HG03571 (cell line): ENCODE data around the gene MFNG.

Source experiments
- ATAC-seq: cut with Tn5 transposase; IDR thresholded peaks from one replicate; pipeline ENCODE4 v1.9.1; 2021; ENCODE audit not compliant: unreplicated experiment

MFNG gene

DNA sequence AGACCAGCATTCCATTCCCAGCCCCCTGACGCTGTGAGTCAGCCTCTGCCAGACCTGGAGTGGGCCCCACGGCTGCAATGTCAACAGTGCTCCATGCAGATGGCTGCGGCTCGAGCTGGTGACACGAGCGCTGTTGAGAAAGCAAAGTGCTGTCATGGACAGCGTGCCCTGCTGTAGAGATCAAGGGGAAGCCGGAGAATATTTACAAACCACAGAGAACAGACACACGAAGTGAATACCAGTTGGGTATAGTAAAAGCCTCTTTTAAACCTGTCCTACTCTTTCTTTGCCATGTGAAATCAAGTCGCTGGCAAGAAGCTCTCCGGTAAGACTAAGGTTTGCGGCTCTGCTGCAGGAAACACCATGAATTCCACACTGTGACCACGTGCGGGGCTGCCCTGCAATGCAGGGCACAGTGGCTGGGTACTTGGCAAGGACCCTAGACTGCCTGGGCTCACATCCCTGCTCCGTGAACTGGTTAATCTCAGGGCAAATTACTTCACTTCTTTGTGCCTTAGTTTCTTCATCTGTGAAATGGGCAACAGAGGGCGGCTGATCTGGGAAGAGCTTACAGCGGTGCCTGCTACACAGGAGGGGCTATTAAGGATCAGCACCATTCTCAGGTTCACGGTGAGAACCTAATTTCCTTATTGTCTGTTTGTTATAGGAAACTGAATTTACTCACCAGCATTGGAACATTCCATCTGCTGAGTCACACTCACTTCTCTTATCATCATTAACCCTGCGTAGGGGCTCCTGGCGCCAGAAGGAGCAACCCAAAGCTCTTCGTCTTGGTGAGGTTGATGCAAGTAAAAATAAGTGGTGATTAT is 31.1 kb downstream of the MFNG start:
- no peak for ATAC-seq

- no peak for ATAC-seq
Observed at GRCh38 chr22:37453696-37454095, 32.5 kb downstream of the MFNG start.

DNA sequence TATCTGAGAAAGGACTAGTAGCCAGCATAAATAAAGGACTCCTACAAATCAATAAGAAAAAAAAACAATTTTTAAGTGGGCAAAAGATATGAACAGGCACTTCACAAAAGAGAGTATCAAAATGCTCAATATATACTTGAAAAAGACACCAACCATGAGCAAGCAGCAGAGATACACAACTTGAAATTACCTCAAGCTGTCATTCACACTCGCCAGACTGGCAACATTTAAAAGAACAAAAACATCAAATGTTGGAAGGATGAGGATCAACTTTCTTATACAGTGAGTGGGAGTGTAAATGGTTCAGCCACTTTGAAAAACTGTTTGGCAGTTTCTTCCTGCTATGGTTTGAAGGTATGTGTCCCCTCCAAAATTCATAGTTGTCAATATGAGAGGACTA is 35.0 kb downstream of the MFNG start:
- ATAC-seq = no peak

DNA sequence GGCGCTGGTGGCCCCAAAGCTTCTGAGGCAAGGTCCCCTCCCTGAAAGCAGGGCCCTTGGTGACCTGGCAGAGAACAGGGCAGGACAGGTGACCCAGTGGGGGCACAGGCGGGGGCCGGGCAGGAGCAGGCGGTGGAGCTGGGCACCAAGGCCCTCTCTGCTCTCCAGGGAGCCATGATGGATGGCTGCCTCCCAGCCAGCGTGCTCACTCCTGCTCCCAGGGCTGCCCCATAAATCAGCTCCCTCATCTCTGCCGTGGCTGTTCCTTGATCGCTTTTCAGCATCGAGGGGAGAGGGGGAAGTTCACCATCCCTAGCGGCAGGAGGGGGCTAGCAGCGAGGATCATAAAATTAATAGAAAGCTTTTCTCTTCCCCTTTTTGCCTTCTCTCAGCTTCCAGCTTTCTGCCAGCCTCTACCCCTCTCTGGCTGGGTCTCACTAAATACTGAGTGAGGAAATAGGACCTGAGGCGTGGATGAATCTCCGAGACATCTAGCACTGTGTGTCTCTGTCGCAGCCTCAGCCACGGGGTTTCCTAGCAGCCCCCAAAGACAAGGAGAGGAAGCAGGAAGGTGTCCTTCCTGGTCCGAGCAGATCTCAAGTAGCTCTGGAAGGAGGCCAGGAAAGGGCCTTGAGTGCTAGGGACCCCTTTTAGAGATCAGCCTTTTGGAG is 36.7 kb downstream of the MFNG start:
- no peak for ATAC-seq

DNA sequence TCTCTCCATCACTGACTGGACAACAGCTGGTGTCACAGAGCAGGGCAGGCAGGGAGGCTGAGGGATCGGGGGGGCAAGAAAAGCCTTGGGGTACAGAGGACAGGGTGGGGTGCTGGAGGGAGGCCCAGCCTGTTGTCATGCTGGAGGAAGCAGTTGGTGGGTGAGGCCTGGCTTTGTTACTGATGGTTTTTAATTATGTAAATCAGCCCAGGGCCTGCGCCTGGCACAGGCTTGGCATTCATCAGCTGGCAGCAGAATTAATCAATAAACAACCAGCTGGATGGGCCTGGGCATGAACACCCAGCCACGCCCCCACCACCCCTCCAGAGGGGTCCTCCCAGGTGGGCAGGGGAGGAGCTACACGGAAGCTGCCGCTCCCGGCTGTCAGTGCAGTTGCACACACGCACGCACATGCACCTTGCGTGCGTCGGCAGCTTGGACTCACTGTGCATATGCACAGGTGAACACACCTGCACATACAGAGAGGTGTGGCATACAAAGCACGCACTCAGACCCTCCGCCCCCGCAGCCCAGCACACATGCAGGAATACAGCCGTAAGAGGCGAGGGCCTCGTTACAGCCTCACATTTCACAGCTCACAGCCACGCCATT is 37.6 kb downstream of the MFNG start:
- ATAC-seq = no peak

DNA sequence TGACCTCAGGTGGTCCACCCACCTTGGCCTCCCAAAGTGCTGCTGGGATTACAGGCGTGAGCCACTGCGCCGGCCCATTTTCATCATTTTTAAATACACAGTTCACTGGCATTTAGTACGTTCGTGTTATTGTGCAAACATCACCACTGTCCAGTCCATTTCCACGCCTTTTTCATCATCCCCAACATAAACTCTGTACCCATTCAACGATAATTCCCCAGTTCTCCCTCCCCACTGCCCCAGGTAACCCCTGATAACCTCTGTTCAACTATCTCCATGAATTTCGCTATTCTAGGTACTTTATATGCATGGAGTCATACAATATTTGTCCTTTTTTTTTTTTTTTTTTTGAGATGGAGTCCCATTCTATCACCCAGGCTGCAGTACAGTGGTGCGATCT is 40.7 kb downstream of the MFNG start:
- ATAC-seq = no peak

DNA sequence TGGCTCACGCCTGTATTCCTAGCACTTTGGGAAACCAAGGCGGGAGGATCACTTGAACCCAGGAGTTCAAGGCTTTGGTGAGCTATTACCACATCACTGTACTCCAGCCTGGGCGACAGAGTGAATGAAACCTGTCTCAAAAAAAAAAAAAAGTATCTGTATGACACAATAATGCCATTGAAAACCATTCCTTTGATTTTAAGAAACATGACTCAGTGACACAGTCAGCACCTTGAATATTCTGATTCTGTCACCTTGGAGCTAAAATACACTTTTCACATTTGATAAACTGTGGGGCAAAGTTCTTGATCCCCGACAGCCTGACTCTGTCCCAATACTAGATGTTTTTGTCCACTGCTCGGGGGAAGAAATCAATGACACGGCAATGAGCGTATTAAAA is 42.2 kb downstream of the MFNG start:
- ATAC-seq = no peak

DNA sequence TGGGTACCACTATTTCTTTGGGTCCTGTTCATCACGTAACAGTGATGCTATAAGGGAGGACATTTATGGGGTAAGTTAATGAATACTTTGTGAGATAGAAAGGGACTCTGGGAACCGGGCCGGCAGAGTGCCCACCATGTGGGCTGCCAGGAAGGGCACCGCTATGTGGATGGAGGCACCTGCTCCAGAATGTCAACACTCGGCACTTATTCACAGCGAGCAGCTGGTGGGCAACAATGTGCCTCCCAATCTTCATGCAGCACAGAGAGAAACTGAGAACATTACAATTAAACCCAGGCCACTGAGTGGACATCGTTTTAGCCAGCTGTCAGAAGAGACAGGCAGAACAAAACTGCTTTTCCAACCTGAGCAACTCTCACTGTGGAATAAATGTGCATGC is 43.1 kb downstream of the MFNG start:
- no peak for ATAC-seq

GRCh38 chr22:37442537-37442936 is 43.6 kb downstream of the MFNG start:
- no peak for ATAC-seq

- no peak for ATAC-seq
Observed at GRCh38 chr22:37442135-37442534, 44.0 kb downstream of the MFNG start.

- no peak for ATAC-seq
Observed at GRCh38 chr22:37440875-37441274, 45.3 kb downstream of the MFNG start.

DNA sequence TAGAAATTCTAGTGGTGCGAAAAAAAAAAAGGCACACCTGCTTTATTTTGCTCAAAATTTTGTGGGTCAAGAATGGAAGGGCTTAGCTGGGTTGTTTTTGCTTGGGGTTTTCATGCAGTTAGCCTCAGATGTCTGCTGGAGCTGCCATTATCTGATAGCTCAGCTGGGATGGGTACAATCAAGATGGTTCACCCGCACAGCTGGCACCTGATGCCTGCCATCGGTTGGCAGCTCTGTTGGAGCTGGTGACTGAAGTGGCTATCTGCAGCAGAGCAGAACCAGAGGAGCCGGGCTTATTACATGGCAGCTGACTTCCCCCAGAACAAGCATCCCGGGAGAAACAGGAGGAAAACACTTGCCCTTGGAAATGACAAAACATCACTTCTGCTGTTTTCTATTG is 46.8 kb downstream of the MFNG start:
- no peak for ATAC-seq

GRCh38 chr22:37435970-37436603 is 50.1 kb downstream of the MFNG start:
- no peak for ATAC-seq

DNA sequence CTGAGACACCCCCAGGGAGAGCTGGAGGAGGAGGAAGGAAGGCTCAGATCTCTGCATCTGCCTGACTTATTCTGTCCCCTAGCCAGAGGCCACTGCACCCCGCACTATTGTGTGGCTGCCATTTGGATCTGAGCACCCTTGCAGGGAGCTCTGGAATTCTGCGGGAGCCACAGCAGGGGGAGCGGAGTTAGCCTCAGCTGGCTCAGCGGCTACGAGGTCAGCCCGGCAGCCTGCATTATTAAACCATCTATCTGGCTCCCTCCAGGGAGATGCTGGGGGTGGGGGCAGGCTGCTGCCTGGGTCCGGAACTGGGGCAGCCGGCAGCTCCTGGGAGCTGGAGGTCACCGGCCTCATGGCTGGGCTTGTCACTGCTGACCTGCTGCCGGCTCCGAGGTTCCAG is 52.4 kb downstream of the MFNG start:
- no peak for ATAC-seq

- ATAC-seq = no peak
Observed at GRCh38 chr22:37432708-37433054, 53.5 kb downstream of the MFNG start.

- no peak for ATAC-seq
Observed at GRCh38 chr22:37431801-37432707, 54.1 kb downstream of the MFNG start.

GRCh38 chr22:37431366-37431765 is 54.8 kb downstream of the MFNG start:
- ATAC-seq = no peak

GRCh38 chr22:37430941-37431340 is 55.2 kb downstream of the MFNG start:
- no peak for ATAC-seq

DNA sequence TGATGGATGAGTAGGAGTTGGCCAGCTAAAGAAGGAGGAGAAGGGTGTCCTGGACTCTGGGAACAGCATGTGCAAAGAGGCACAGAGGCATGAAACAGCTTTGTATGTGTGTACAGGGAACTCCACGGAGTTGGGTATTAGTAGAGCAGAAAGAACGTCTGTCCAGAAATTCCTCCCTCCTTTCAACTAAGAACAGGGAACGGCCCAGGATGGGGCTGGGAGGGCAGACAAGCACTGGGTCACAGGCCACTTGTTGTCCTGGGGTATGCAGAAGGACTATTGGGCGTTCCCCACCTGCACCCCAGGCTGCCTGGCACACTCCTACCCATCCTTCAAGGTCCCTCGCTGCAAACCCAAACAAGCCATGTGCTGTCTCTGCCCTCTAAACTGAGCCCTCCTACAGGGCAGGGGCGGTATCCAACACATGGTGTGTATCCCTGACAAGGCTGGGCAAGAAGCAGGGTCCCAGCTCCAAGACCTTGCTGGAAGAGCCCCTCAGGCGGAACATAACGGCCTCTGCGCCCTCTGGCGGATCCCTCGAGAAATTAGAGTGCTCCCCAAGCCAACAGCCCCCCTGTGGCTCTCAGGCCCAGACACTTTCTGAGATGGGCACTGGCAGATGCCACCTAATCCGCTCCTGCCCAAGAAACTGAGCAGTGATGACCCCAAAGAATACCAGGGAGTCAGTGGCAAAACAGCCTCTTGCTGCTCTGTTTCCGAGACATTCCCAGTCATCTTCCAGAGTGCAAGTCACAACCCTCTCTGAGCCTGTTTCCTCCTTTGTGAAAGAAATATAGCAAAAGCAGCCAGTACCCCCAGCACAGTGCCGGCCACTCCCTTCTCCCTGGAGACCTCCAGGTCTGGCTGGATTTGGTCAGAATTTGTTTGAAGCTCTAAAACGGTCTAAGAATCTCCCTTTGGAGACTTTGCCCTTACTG is 57.3 kb downstream of the MFNG start:
- no peak for ATAC-seq
